ENCODE measurements around the gene DYNC1LI2.

Gene DYNC1LI2

GRCh38 chr16:66696669-66697630, 54.5 kb downstream of the DYNC1LI2 start, which contains the start of gene CMTM4:
CMTM4 (minus strand) TSS chr16:66696743; CDS start chr16:66696525, 218 bp downstream.
- TF ChIP-seq, protein P1, sequence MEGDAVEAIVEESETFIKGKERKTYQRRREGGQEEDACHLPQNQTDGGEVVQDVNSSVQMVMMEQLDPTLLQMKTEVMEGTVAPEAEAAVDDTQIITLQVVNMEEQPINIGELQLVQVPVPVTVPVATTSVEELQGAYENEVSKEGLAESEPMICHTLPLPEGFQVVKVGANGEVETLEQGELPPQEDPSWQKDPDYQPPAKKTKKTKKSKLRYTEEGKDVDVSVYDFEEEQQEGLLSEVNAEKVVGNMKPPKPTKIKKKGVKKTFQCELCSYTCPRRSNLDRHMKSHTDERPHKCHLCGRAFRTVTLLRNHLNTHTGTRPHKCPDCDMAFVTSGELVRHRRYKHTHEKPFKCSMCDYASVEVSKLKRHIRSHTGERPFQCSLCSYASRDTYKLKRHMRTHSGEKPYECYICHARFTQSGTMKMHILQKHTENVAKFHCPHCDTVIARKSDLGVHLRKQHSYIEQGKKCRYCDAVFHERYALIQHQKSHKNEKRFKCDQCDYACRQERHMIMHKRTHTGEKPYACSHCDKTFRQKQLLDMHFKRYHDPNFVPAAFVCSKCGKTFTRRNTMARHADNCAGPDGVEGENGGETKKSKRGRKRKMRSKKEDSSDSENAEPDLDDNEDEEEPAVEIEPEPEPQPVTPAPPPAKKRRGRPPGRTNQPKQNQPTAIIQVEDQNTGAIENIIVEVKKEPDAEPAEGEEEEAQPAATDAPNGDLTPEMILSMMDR (conservative IDR thresholded peaks at IDR 0.05; ENCODE audit: low read depth) = peak; percentile 69
- peak within 1 kb of the TSS; percentile 66 for H3K27ac ChIP-seq
- DNase-seq (ENCODE audit: low spot score) = peak; percentile 89
- ChIA-PET POLR2A (ENCODE audit: low non-redundant PET) (no interaction called here), CTCF (interaction anchor here (0.6 to 1.1 kb wide), 6 partner anchors 10 to 186 kb away, joined by 3 to 5 read pairs (median 3); no protein-coding TSS in a partner anchor)

GRCh38 chr16:66695935-66696668, 55.3 kb downstream of the DYNC1LI2 start:
- POLR2A ChIA-PET (ENCODE audit: low non-redundant PET) = no interaction called here
- TF ChIP-seq, protein P1 (conservative IDR thresholded peaks at IDR 0.05; ENCODE audit: low read depth) = no peak
- peak overlapping the region; percentile 66 for H3K27ac ChIP-seq
- CTCF ChIA-PET = interaction anchor here (0.6 to 1.1 kb wide), 7 partner anchors 9 to 185 kb away, joined by 3 to 5 read pairs (median 4); no protein-coding TSS in a partner anchor
- DNase-seq (ENCODE audit: low spot score) = peak; percentile 55

GRCh38 chr16:66695471-66695934, 55.9 kb downstream of the DYNC1LI2 start:
- H3K27ac ChIP-seq = peak overlapping the region; percentile 66
- TF ChIP-seq, protein P1 (conservative IDR thresholded peaks at IDR 0.05; ENCODE audit: low read depth) = no peak
- DNase-seq (ENCODE audit: low spot score) = no peak
- ChIA-PET POLR2A (ENCODE audit: low non-redundant PET) (no interaction called here), CTCF (interaction anchor here (0.9 to 1.1 kb wide), 3 partner anchors 35 to 57 kb away, joined by 4 read pairs; no protein-coding TSS in a partner anchor)

GRCh38 chr16:66693149-66693548, 58.3 kb downstream of the DYNC1LI2 start:
- DNase-seq (ENCODE audit: low spot score) = no peak
- TF ChIP-seq, protein P1 (conservative IDR thresholded peaks at IDR 0.05; ENCODE audit: low read depth) = no peak
- no peak overlapping the region for H3K27ac ChIP-seq
- ChIA-PET CTCF (interaction anchor here (0.6 kb wide), 1 partner anchor 43 kb away, joined by 4 read pairs; no protein-coding TSS in a partner anchor), POLR2A (ENCODE audit: low non-redundant PET) (no interaction called here)

DNA sequence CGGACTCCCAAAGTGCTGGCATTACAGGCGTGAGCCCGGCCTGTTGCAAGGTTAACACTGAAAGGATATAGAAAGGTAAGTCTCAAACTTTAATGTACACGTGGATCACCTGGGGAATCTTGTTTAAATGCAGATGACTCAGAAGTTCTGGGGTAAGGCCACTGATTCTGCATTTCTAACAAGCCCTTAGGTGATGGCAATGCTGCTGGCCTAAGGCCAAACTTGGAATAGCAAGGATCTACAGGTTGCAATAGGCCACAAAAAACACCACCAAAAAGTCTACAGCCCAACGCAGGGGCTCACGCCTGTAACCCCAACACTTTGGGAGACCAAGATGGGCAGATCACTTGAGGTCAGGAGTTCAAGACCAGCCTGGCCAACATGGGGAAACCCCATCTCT, 59.1 kb downstream of the DYNC1LI2 start:
- ChIA-PET CTCF (no interaction called here), POLR2A (ENCODE audit: low non-redundant PET) (no interaction called here)
- peak; percentile 74 for DNase-seq (ENCODE audit: low spot score)
- TF ChIP-seq, protein P1 (conservative IDR thresholded peaks at IDR 0.05; ENCODE audit: low read depth) = no peak
- H3K27ac ChIP-seq = no peak overlapping the region

DNA sequence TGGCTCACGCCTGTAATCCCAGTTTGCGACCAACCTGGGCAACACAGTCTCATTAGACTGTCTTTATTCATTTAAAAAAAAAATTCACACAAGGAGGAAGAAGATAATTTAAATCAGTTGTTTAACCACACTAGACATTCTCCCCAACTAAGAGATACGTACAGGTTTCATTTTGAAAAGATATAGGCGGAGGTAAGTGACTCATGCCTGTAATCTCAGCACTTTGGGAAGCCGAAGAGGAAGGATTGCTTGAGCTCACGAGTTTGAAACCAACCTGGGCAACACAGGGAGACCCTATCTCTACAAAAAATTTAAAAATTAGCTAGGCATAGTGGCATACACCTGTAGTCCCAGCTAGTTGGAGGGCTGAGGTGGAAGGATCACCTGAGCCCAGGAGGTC, 60.2 kb downstream of the DYNC1LI2 start:
- no peak for DNase-seq (ENCODE audit: low spot score)
- CTCF ChIA-PET = no interaction called here
- H3K27ac ChIP-seq = no peak overlapping the region
- TF ChIP-seq, protein P1 (conservative IDR thresholded peaks at IDR 0.05; ENCODE audit: low read depth) = no peak
- POLR2A ChIA-PET (ENCODE audit: low non-redundant PET) = interaction anchor here (0.6 kb wide), 1 partner anchor 16 kb away, joined by 3 read pairs; no protein-coding TSS in a partner anchor
